ENCODE measurements around the gene CFAP20DC. TPM values are rescaled to one million over a fixed set of nuclear protein-coding genes. Genes with fewer than 3 reads are reported as not detected.

The CFAP20DC gene
- total and polyA plus RNA-seq, 2 of the 8 experiments (the other 6 are each of a cell fraction or from before 2014, with no cell fraction given): 2.2 to 2.8 TPM

DNA sequence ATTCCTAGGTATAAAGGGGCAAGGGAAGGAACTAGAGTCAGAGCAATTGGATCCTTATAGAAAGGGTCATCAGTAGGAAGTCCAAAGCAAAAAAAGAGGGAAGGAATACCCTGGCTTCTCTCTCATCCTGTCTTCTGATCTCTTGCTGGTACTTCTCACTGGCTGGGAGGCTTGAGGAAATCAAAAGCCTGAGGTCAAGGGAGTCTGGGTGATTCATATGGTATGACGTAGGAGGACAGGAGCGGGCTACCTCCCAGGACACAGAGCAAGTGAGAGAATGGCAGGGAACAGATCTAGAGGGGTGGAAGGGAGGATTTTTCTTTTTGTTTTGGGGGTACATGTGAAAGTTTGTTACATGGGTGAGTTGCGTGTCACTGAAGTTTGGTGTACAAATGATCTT, 76.0 kb downstream of the CFAP20DC start:
- FAIRE-seq: no peak
- no peaks in the 10 kb centered on the region for H3K27me3 ChIP-seq (replicated peaks in 1 of 4; ENCODE audit: control insufficient read depth in 3 of 4, extremely low read depth in 1 of 4, insufficient read depth in 3 of 4, low read length in 3 of 4)
- no peaks in the 10 kb centered on the region for H3K4me1 ChIP-seq (replicated peaks in 1 of 4; ENCODE audit: control insufficient read depth in 3 of 4, insufficient read depth in 4 of 4, low read length in 3 of 4)
- no peak overlapping the region for H2AK5ac ChIP-seq (ENCODE audit: low read depth, low read length)
- no peak overlapping the region for H4K91ac ChIP-seq (replicated peaks; ENCODE audit: insufficient read length, low read length)
- H2BK120ac ChIP-seq (replicated peaks; ENCODE audit: low read depth, low read length): no peak overlapping the region
- no peak overlapping the region for H3K18ac ChIP-seq (ENCODE audit: extremely low read depth, low read length)
- ChIA-PET CTCF (ENCODE audit: partially characterized antibody) (interaction anchor here (1.0 kb wide), 1 partner anchor 333 kb away, joined by 3 read pairs; no protein-coding TSS in a partner anchor), POLR2A (ENCODE audit: partially characterized antibody) (no interaction called here)
- H2BK5ac ChIP-seq (ENCODE audit: low read depth, low read length): no peak overlapping the region
- no peak overlapping the region for H4K5ac ChIP-seq (ENCODE audit: insufficient read length, low read depth, low read length)
- no peak overlapping the region for H2BK20ac ChIP-seq (ENCODE audit: low read length)
- H2AFZ ChIP-seq (ENCODE audit: low read length): no peak overlapping the region
- H2BK12ac ChIP-seq (ENCODE audit: low read depth, low read length): no peak overlapping the region
- H3K14ac ChIP-seq (ENCODE audit: insufficient read length): no peak overlapping the region
- no peak overlapping the region for H3K4ac ChIP-seq (replicated peaks; ENCODE audit: insufficient read length, low read depth, low read length)
- no peaks in the 10 kb centered on the region for H3K79me1 ChIP-seq (ENCODE audit: low read depth, low read length)
- no peak overlapping the region for H3K27ac ChIP-seq (ENCODE audit: low read depth, low read length)
- no peaks in the 10 kb centered on the region; the same call in 1 of the 2 replicates for H3K23me2 ChIP-seq (ENCODE audit: low read depth, low read length)
- H4K20me1 ChIP-seq (replicated peaks in 1 of 2; ENCODE audit: control insufficient read depth in 1 of 2, insufficient read depth in 2 of 2, low read length in 2 of 2): no peaks in the 10 kb centered on the region
- H3K56ac ChIP-seq (replicated peaks; ENCODE audit: insufficient read length, low read depth, low read length): no peak overlapping the region
- H3K9ac ChIP-seq (replicated peaks in 1 of 4; ENCODE audit: extremely low read depth in 1 of 4, low read depth in 3 of 4, low read length in 3 of 4): no peak overlapping the region
- WGBS, 2 experiments (ENCODE audit: extremely low coverage in 1 of 2, insufficient coverage in 1 of 2, insufficient read length in 1 of 2, insufficient replicate concordance in 2 of 2, low coverage in 1 of 2, low lambda C conversion rate in 2 of 2, missing lambda C conversion rate in 1 of 2): 94% methylated on average over 3 of the region's 3 CpGs; no CpG with 5 or more reads in 1 of the 2 experiments
- no peaks in the 10 kb centered on the region for H3K36me3 ChIP-seq (ENCODE audit: control insufficient read depth in 2 of 4, insufficient read depth in 4 of 4, low read length in 3 of 4)
- no peak overlapping the region for H3K4me2 ChIP-seq (ENCODE audit: insufficient read depth in 1 of 2, low read depth in 2 of 2, low read length in 2 of 2)
- no peaks in the 10 kb centered on the region for H3K79me2 ChIP-seq (ENCODE audit: control insufficient read depth in 1 of 2, insufficient read depth in 2 of 2, low read length in 2 of 2)
- H2BK15ac ChIP-seq (ENCODE audit: low read length): no peak overlapping the region
- H3K9me3 ChIP-seq (ENCODE audit: insufficient read depth in 2 of 2, low read depth in 1 of 2, low read length in 1 of 2): no peaks in the 10 kb centered on the region
- DNase-seq (ENCODE audit: low read depth in 1 of 2, low spot score in 2 of 2): no peak
- no peak overlapping the region for H4K8ac ChIP-seq (ENCODE audit: extremely low read depth, insufficient read depth, low read length)
- no peak overlapping the region for H3K4me3 ChIP-seq (ENCODE audit: extremely low read depth in 1 of 4, insufficient read depth in 2 of 4, low read depth in 3 of 4, low read length in 4 of 4)
- H3K23ac ChIP-seq (ENCODE audit: insufficient read length): no peak overlapping the region
- TF ChIP-seq BCL11A (IDR thresholded peaks at IDR 0.05; ENCODE audit: low read depth in 2 of 2, low read length in 2 of 2) (no peak), KDM4A (IDR thresholded peaks at IDR 0.05; ENCODE audit: low read depth, low read length, severe bottlenecking) (no peak), ZNF274 (IDR thresholded peaks at IDR 0.05; ENCODE audit: borderline replicate concordance, extremely low read depth, low read length) (no peak), JUND (IDR thresholded peaks at IDR 0.05; ENCODE audit: low read length) (no peak), GTF2F1 (IDR thresholded peaks at IDR 0.05; ENCODE audit: borderline replicate concordance, low read depth, low read length) (no peak), SAP30 (IDR thresholded peaks at IDR 0.05; ENCODE audit: insufficient read depth, insufficient replicate concordance, low read length) (no peak), KDM1A (IDR thresholded peaks at IDR 0.05; ENCODE audit: borderline replicate concordance, low read length) (no peak), SIX5 (IDR thresholded peaks at IDR 0.05; ENCODE audit: low read depth, low read length) (no peak), RAD21 (IDR thresholded peaks at IDR 0.05 in 1 of 2, conservative IDR thresholded peaks at IDR 0.05 in 1 of 2; ENCODE audit: low read depth in 2 of 2, low read length in 2 of 2) (no peak), RNF2 (IDR thresholded peaks at IDR 0.05; ENCODE audit: borderline replicate concordance, low read depth, low read length, missing control alignments, poor library complexity, severe bottlenecking) (no peak), CBX8 (IDR thresholded peaks at IDR 0.05; ENCODE audit: borderline replicate concordance, low read depth, low read length) (no peak), CEBPB (IDR thresholded peaks at IDR 0.05; ENCODE audit: low read depth, low read length) (no peak), MAFK (IDR thresholded peaks at IDR 0.05; ENCODE audit: low read depth, low read length) (no peak), BRCA1 (IDR thresholded peaks at IDR 0.05; ENCODE audit: low read depth, low read length) (no peak), YY1 (IDR thresholded peaks at IDR 0.05; ENCODE audit: low read depth, low read length) (no peak)

Measured in H1 (cell line).